ENCODE data around the gene TRMT2B. TPM values are rescaled to one million over a fixed set of nuclear protein-coding genes. Genes with fewer than 3 reads are reported as not detected.
"Not testable (repeated sequence)": the region's sequence is repeated elsewhere in the genome, so short reads cannot be mapped to it uniquely, and the experiment has no call there.

Gene TRMT2B
- total RNA-seq, 1 donor: 18.3 TPM

- DNase-seq (ENCODE audit: low read depth): no peak
- H3K4me3 ChIP-seq (ENCODE audit: low read depth, low read length): peak overlapping the region; percentile 67
Observed at GRCh38 chrX:101079736-101080270, 27.9 kb upstream of the TRMT2B start.

GRCh38 chrX:101078716-101079598, 27.0 kb upstream of the TRMT2B start, which contains the start of gene TMEM35A:
TSS of gene TMEM35A (plus strand) at chrX:101078879. CDS start at chrX:101079003, 124 bp downstream.
- H3K4me3 ChIP-seq (ENCODE audit: low read depth, low read length): peak within 1 kb of the TSS; percentile 67
- DNase-seq (ENCODE audit: low read depth): peak; percentile 44
- no peak for TF ChIP-seq CTCF (IDR thresholded peaks at IDR 0.05; ENCODE audit: insufficient read depth, low read length)

More at GRCh38 chrX:101079736-101080270, 27.9 kb upstream of the TRMT2B start:
- no peak for TF ChIP-seq CTCF (IDR thresholded peaks at IDR 0.05; ENCODE audit: insufficient read depth, low read length)

- no peak overlapping the region for H3K4me3 ChIP-seq (ENCODE audit: low read depth, low read length)
- no peak for DNase-seq (ENCODE audit: low read depth)
- TF ChIP-seq CTCF (IDR thresholded peaks at IDR 0.05; ENCODE audit: insufficient read depth, low read length): no peak
Observed at GRCh38 chrX:101071582-101071981, 19.7 kb upstream of the TRMT2B start.

- peak; percentile 10 for DNase-seq (ENCODE audit: low read depth)
- no peak for TF ChIP-seq CTCF (IDR thresholded peaks at IDR 0.05; ENCODE audit: insufficient read depth, low read length)
- no peak overlapping the region for H3K4me3 ChIP-seq (ENCODE audit: low read depth, low read length)
Observed at GRCh38 chrX:101062176-101062575, 10.3 kb upstream of the TRMT2B start.

- TF ChIP-seq CTCF (IDR thresholded peaks at IDR 0.05; ENCODE audit: insufficient read depth, low read length): no peak
- no peak overlapping the region for H3K4me3 ChIP-seq (ENCODE audit: low read depth, low read length)
- peak; percentile 56 for DNase-seq (ENCODE audit: low read depth)
Observed at GRCh38 chrX:101057093-101057714, 5.3 kb upstream of the TRMT2B start.

GRCh38 chrX:101056551-101056950, 4.6 kb upstream of the TRMT2B start:
- not testable (repeated sequence) for DNase-seq (ENCODE audit: low read depth); H3K4me3 ChIP-seq (ENCODE audit: low read depth, low read length)

- no peak for DNase-seq (ENCODE audit: low read depth)
- TF ChIP-seq CTCF (IDR thresholded peaks at IDR 0.05; ENCODE audit: insufficient read depth, low read length): no peak
- H3K4me3 ChIP-seq (ENCODE audit: low read depth, low read length): peak overlapping the region; percentile 71
Observed at GRCh38 chrX:101051153-101051548, 760 bp downstream of the TRMT2B start.
